HG03558 (cell line): Measurements from ENCODE around the gene CHST11.
"Not testable (repeated sequence)": the region's sequence is repeated elsewhere in the genome, so short reads cannot be mapped to it uniquely, and the experiment has no call there.

Experiments used
- ATAC-seq: cut with Tn5 transposase; IDR thresholded peaks from one replicate; pipeline ENCODE4 v1.9.1; 2021; ENCODE audit warnings: moderate number of reproducible peaks; ENCODE audit not compliant: unreplicated experiment; ENCODE audit errors: extremely low read depth

Gene CHST11

GRCh38 chr12:104547235-104547634 is 90.5 kb downstream of the CHST11 start:
- ATAC-seq, result no peak

- no peak for ATAC-seq
These were observed 93.2 kb downstream of the CHST11 start for GRCh38 chr12:104549815-104550480.

GRCh38 chr12:104551313-104551931 is 94.7 kb downstream of the CHST11 start:
- ATAC-seq, result no peak

- no peak for ATAC-seq
These were observed 96.7 kb downstream of the CHST11 start for GRCh38 chr12:104553421-104553820.

- ATAC-seq, result no peak
These were observed 98.9 kb downstream of the CHST11 start for GRCh38 chr12:104555648-104556047.

GRCh38 chr12:104557488-104558195 is 100.9 kb downstream of the CHST11 start:
- no peak for ATAC-seq

GRCh38 chr12:104560881-104561280 is 104.1 kb downstream of the CHST11 start:
- ATAC-seq, result no peak

GRCh38 chr12:104562763-104563162 is 106.0 kb downstream of the CHST11 start:
- ATAC-seq, result no peak

GRCh38 chr12:104564662-104565061 is 107.9 kb downstream of the CHST11 start:
- not testable (repeated sequence) for ATAC-seq

GRCh38 chr12:104565606-104566243 is 109.0 kb downstream of the CHST11 start:
- no peak for ATAC-seq

GRCh38 chr12:104566244-104566993 is 109.7 kb downstream of the CHST11 start:
- no peak for ATAC-seq

- ATAC-seq, result no peak
These were observed 111.2 kb downstream of the CHST11 start for GRCh38 chr12:104567832-104568486.

GRCh38 chr12:104568487-104568868 is 111.7 kb downstream of the CHST11 start:
- no peak for ATAC-seq

- no peak for ATAC-seq
These were observed 112.2 kb downstream of the CHST11 start for GRCh38 chr12:104568935-104569334.

- peak; percentile 76 for ATAC-seq
These were observed 112.8 kb downstream of the CHST11 start for GRCh38 chr12:104569346-104570173.

GRCh38 chr12:104570174-104570907 is 113.6 kb downstream of the CHST11 start:
- ATAC-seq, result no peak

GRCh38 chr12:104571328-104571727 is 114.6 kb downstream of the CHST11 start:
- ATAC-seq, result no peak

GRCh38 chr12:104574353-104574752 is 117.6 kb downstream of the CHST11 start:
- ATAC-seq, result not testable (repeated sequence)
